ENCODE data around the gene PNPLA2.

Gene PNPLA2

GRCh38 chr11:786235-787083, 32.3 kb upstream of the PNPLA2 start:
- no peak for DNase-seq

- DNase-seq, result no peak
These were observed 31.5 kb upstream of the PNPLA2 start for GRCh38 chr11:787084-787675.

- DNase-seq, result no peak
These were observed 30.6 kb upstream of the PNPLA2 start for GRCh38 chr11:788009-788640.

GRCh38 chr11:788953-789940, 29.5 kb upstream of the PNPLA2 start:
- no peak for DNase-seq

GRCh38 chr11:789943-790342, 28.8 kb upstream of the PNPLA2 start, which contains the start of gene CEND1:
TSS of gene CEND1 (minus strand) at chr11:790090. CDS start at chr11:788576, 1,514 bp downstream.
- DNase-seq, result peak; percentile 74

DNA sequence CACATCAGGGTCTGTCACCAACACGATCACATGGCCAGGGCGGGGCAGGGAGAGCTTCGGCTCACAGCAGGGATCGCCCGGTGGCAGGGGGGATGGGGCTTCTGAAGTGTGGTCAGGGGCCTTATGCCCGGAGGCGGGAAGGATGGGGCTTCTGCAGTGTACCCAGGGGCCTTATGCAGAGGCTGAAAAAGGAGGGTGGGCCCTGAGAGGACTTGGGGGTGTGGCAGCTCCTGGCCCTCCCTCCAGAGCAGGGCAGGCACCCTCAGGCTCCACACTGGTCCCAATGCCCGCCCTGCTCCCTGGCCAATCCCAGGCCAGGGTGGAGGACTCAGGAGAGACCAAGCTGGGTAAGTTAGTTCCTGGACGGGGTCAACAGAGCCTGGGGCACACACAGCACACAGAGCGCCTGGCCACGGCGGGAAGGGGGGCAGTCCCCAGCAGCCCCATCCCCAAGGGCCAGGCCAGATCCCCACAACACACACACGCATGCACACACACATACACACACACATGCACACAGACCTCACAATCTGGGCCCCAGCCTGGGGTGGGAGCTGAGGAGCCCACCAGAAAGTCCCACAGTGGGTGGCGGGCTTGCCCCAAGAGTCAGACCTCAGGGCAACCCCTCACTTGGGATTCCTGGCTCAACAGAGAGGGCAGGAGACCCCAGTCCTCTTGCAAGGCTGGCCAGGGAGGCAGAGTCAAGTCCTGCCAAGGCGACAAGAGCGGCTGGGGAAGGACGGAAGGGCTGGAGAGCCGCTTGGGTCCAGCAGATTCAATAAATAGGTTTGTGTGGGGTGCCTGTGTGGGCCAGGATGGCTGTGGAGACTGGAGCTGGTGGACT, 27.8 kb upstream of the PNPLA2 start:
- DNase-seq, result no peak

GRCh38 chr11:791658-792534, 26.8 kb upstream of the PNPLA2 start:
- DNase-seq, result no peak

DNA sequence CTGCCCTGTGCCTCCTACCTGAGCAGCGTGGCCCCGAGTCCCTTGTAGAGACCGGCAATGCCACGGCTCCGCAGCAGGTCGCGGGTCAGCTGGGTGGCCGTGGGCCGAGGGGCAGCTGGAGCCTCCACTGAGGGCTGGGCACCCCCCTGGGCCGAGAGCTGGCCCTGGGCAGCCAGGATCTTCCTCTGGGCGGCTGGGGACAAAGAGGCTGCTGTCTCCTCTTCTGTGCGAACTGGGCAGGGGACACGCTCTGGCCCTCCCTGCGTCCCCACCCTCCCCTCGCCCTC, 26.2 kb upstream of the PNPLA2 start:
- no peak for DNase-seq

- no peak for DNase-seq
These were observed 25.8 kb upstream of the PNPLA2 start for GRCh38 chr11:792873-793272.

DNA sequence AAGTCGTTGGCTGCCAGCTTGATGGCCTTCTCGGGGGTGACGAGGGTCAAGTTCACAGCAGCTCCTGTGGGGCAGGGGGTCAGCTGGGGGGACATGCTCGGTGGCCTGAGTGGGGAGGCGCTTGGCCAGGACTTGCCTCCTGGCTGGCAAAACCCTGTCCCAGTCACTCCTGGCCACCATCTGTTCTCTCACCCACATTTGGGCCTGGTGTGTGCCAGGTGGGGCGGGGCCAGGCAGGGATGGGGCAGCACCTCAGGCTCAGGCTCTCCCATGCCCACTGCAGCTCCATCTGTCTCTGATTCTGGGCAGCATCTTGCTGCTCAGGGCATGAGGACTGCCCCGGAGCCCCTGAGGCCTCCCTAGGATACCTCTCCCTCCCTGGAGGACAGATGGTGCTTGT, 25.2 kb upstream of the PNPLA2 start:
- DNase-seq, result no peak

GRCh38 chr11:794013-794765, 24.5 kb upstream of the PNPLA2 start:
- no peak for DNase-seq

- DNase-seq, result no peak
These were observed 23.7 kb upstream of the PNPLA2 start for GRCh38 chr11:794766-795633.

DNA sequence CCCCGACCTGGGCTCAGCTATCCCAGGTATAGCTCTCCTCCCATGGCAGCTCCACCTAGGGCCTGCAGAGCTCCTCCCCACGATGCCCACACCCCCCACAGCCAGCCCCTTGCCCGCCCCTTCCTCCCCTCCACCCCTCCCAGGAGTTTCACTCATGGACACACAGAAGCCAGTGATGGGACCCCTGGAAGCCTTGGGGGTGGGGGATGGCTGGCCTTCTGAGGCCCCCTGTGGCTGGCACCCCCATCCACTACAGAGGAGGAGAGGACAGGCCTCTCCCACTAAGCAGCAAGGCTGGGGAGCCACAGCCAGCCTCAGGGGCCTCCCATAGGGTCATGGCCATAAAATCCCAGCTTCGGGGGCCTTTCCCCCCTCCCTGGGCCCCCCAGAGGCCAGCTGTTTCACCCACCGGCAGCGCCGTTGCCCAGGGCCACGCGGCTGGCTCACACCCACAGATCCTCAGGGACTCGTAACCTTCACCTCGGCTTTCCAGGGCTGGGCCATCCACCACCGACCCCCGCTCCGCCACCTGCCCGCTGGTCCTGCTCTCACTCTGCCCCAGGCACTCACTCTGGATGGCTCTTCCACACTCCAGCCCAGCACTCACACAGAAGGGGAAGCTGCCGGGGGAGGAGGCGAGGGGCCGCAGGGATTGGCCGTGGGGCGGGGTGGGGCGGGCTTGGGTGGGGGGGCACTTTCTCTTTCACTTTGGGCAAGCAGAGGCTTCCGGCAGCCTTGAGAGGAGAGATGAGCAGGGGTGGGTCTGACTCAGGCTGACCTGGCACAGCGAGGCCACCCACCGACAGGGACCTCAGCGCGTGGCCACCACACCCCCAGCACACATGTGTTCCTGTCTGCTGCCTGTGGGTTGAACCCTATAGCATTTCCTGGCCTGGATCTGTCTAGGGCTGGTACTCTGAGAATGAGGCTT, 22.8 kb upstream of the PNPLA2 start:
- DNase-seq, result peak; percentile 92

- no peak for DNase-seq
These were observed 22.0 kb upstream of the PNPLA2 start for GRCh38 chr11:796565-797295.

GRCh38 chr11:797296-798092, 21.2 kb upstream of the PNPLA2 start:
- DNase-seq, result peak; percentile 86

GRCh38 chr11:798093-798713, 20.5 kb upstream of the PNPLA2 start, which contains the start of gene SLC25A22:
TSS of gene SLC25A22 (minus strand) at chr11:798281. CDS start at chr11:795006, 3,275 bp downstream.
- peak; percentile 91 for DNase-seq

Data from stimulated activated CD4-positive, alpha-beta T cell treated with anti-CD3 and anti-CD28 coated beads, Interleukin-15, amount 100 ng/mL, for 24 hours (primary cell).